H9 (cell line): ENCODE data around the gene ZNHIT2. TPM values are rescaled to one million over a fixed set of nuclear protein-coding genes. Genes with fewer than 3 reads are reported as not detected.

Source experiments
- DNase-seq: peaks from one replicate; pipeline ENCODE4 v3.0.0-alpha.2; 2017
- H2AFZ ChIP-seq: one replicate; pipeline ENCODE4 v1.6.1; 2013; ENCODE audit warnings: mild to moderate bottlenecking, low read length, control low read depth, moderate library complexity
- H2AK5ac ChIP-seq: 2 replicates; pipeline ENCODE4 v1.6.1; 2013; ENCODE audit warnings: low read length, control low read depth, mixed read lengths; ENCODE audit not compliant: insufficient read length
- H2BK120ac ChIP-seq: one replicate; pipeline ENCODE4 v1.6.1; 2013; ENCODE audit warnings: low read depth, mild to moderate bottlenecking, low read length, control low read depth, inconsistent platforms; ENCODE audit not compliant: poor library complexity, severe bottlenecking
- H2BK12ac ChIP-seq: 2 replicates; pipeline ENCODE4 v1.6.1; 2013; ENCODE audit warnings: low read length, control low read depth, mixed read lengths, low read depth; ENCODE audit not compliant: insufficient read length
- H2BK15ac ChIP-seq: 2 replicates; pipeline ENCODE4 v1.6.1; 2013; ENCODE audit warnings: low read depth, low read length, control low read depth
- H2BK20ac ChIP-seq: one replicate; pipeline ENCODE4 v1.6.1; 2013; ENCODE audit warnings: low read depth, mild to moderate bottlenecking, low read length, control low read depth, inconsistent platforms; ENCODE audit not compliant: poor library complexity, severe bottlenecking
- H2BK5ac ChIP-seq: 2 replicates; pipeline ENCODE4 v1.6.1; 2013; ENCODE audit warnings: low read length, control low read depth, mixed read lengths; ENCODE audit not compliant: insufficient read length
- H3K14ac ChIP-seq: 2 replicates; pipeline ENCODE4 v1.6.1; 2013; ENCODE audit warnings: low read length, control low read depth; ENCODE audit not compliant: insufficient read depth
- H3K18ac ChIP-seq: 2 replicates; pipeline ENCODE4 v1.6.1; 2013; ENCODE audit warnings: low read depth, mild to moderate bottlenecking, mixed read lengths, low read length, control low read depth; ENCODE audit not compliant: insufficient read length
- H3K23ac ChIP-seq: 2 replicates; pipeline ENCODE4 v1.6.1; 2013; ENCODE audit warnings: low read length, control low read depth, mixed read lengths, low read depth; ENCODE audit not compliant: insufficient read length
- H3K23me2 ChIP-seq: 2 replicates; pipeline ENCODE4 v1.6.1; 2013; ENCODE audit warnings: low read depth, mild to moderate bottlenecking, mixed read lengths, low read length, control low read depth; ENCODE audit not compliant: insufficient read length, poor library complexity, severe bottlenecking
- H3K27ac ChIP-seq: 2 replicates; pipeline ENCODE4 v1.5.1; 2013; ENCODE audit warnings: low read length, control low read depth, mixed read lengths, low read depth; ENCODE audit not compliant: insufficient read length
- H3K27me3 ChIP-seq: 2 replicates; pipeline ENCODE4 v1.6.1; 2013; ENCODE audit warnings: low read length, control low read depth, inconsistent platforms; ENCODE audit not compliant: insufficient read depth
- H3K4ac ChIP-seq: 2 replicates; pipeline ENCODE4 v1.6.1; 2013; ENCODE audit warnings: low read depth, mild to moderate bottlenecking, control low read depth, inconsistent platforms, low read length, moderate library complexity
- H3K4me1 ChIP-seq: 2 replicates; pipeline ENCODE4 v1.6.1; 2013; ENCODE audit warnings: low read length, control low read depth, inconsistent platforms; ENCODE audit not compliant: insufficient read depth
- H3K4me2 ChIP-seq: 2 replicates; pipeline ENCODE4 v1.6.1; 2013; ENCODE audit warnings: low read length, control low read depth, mixed read lengths; ENCODE audit not compliant: insufficient read length, insufficient read depth
- H3K56ac ChIP-seq: 2 replicates; pipeline ENCODE4 v1.6.1; 2013; ENCODE audit warnings: low read depth, mild to moderate bottlenecking, mixed read lengths, low read length, control low read depth; ENCODE audit not compliant: insufficient read length
- H3K79me1 ChIP-seq: 2 replicates; pipeline ENCODE4 v1.6.1; 2013; ENCODE audit warnings: low read depth, mild to moderate bottlenecking, moderate library complexity, low read length, control low read depth, inconsistent platforms; ENCODE audit not compliant: insufficient read depth, poor library complexity, severe bottlenecking
- H3K79me2 ChIP-seq: 2 replicates; pipeline ENCODE4 v1.6.1; 2013; ENCODE audit warnings: low read length, control low read depth, inconsistent platforms; ENCODE audit not compliant: insufficient read depth
- H3K9ac ChIP-seq: 2 replicates; pipeline ENCODE4 v1.6.1; 2013; ENCODE audit warnings: low read length, control low read depth, mixed read lengths; ENCODE audit not compliant: insufficient read length; ENCODE audit errors: extremely low read depth
- H3K9me3 ChIP-seq: one replicate; pipeline ENCODE4 v1.6.1; 2013; ENCODE audit warnings: low read depth, low read length, inconsistent platforms; ENCODE audit not compliant: control insufficient read depth
- H3T11ph ChIP-seq: one replicate; pipeline ENCODE4 v1.6.1; 2013; ENCODE audit warnings: mild to moderate bottlenecking, low read length, control low read depth, inconsistent platforms
- H4K20me1 ChIP-seq: one replicate; pipeline ENCODE4 v1.6.1; 2013; ENCODE audit not compliant: control insufficient read depth, insufficient read length, insufficient read depth
- H4K5ac ChIP-seq: 2 replicates; pipeline ENCODE4 v1.6.1; 2013; ENCODE audit warnings: low read depth, mild to moderate bottlenecking, mixed read lengths, low read length, control low read depth; ENCODE audit not compliant: insufficient read length
- H4K8ac ChIP-seq: replicated peaks from 2 replicates; pipeline ENCODE4 v1.6.1; 2013; ENCODE audit warnings: low read length, control low read depth, mixed read lengths, low read depth; ENCODE audit not compliant: insufficient read length
- H4K91ac ChIP-seq: 2 replicates; pipeline ENCODE4 v1.6.1; 2013; ENCODE audit warnings: low read depth, mild to moderate bottlenecking, moderate library complexity, mixed read lengths, low read length, control low read depth; ENCODE audit not compliant: insufficient read length
- H3K27ac Mint-ChIP-seq, 3 experiments: 2 replicates in 2 of 3; 3 replicates in 1 of 3; pipeline ENCODE4 v1.8.0; 2020 to 2021; ENCODE audit warnings: mixed read lengths in 3 of 3, mild to moderate bottlenecking in 1 of 3, moderate library complexity in 1 of 3
- H3K27me3 Mint-ChIP-seq: 2 replicates; pipeline ENCODE4 v1.8.0; 2021; ENCODE audit warnings: low read depth, mild to moderate bottlenecking, moderate library complexity, mixed read lengths
- H3K36me3 Mint-ChIP-seq, 3 experiments: 2 replicates in 2 of 3; 3 replicates in 1 of 3; pipeline ENCODE4 v1.8.0; 2020 to 2021; ENCODE audit warnings: low read depth in 3 of 3, mixed read lengths in 3 of 3; ENCODE audit not compliant: insufficient read depth in 1 of 3
- H3K4me1 Mint-ChIP-seq, 2 experiments: 2 replicates each; pipeline ENCODE4 v1.8.0; 2020; ENCODE audit warnings: mixed read lengths in 2 of 2
- H3K4me3 Mint-ChIP-seq, 2 experiments: 2 replicates in 1 of 2; 3 replicates in 1 of 2; pipeline ENCODE4 v1.8.0; 2020 to 2021; ENCODE audit warnings: mild to moderate bottlenecking in 2 of 2, mixed read lengths in 2 of 2, moderate library complexity in 1 of 2
- H3K9me3 Mint-ChIP-seq, 2 experiments: 2 replicates in 1 of 2; 3 replicates in 1 of 2; pipeline ENCODE4 v1.8.0; 2020; ENCODE audit warnings: mild to moderate bottlenecking in 2 of 2, mixed read lengths in 2 of 2, moderate library complexity in 1 of 2
- WGBS: extraction: QIAGEN DNeasy Blood & Tissue Kit; methylation state at CpG from one replicate; pipeline ENCODE4 v1.1.7; 2013; ENCODE audit warnings: missing lambda C conversion rate, low lambda C conversion rate, mixed read lengths; ENCODE audit not compliant: insufficient read length; ENCODE audit errors: extremely low coverage; 5-methylcytosine and 5-hydroxymethylcytosine counted together
- total RNA-seq: library from RNA; stranded (reverse); gene quantifications from 2 replicates; pipeline ENCODE4 v1.2.1, GENCODE V29; 2021
- TF ChIP-seq, protein P1 (sequence below): fragments of 200-600 bp; sonication (generic); conservative IDR thresholded peaks from 3 replicates; pipeline ENCODE4 v1.8.0; 2021; ENCODE audit warnings: antibody characterized with exemption, mild to moderate bottlenecking

The ZNHIT2 gene
- total RNA-seq, 1 experiment from 2014 or later: 18.3 TPM

GRCh38 chr11:65131895-65132237 lies 14.4 kb upstream of the ZNHIT2 start:
- Histone ChIP-seq H2BK15ac (no peak overlapping the region), H2BK12ac (no peak overlapping the region), H3K14ac (no peak overlapping the region), H3K23ac (no peak overlapping the region), H3K23me2 (peaks cover 14% of the 10 kb centered on the region), H3K79me2 (no peaks in the 10 kb centered on the region), H3K27me3 (no peaks in the 10 kb centered on the region), H3K56ac (no peak overlapping the region), H2AFZ (no peak overlapping the region), H3K4me1 (no peaks in the 10 kb centered on the region), H2BK20ac (no peak overlapping the region), H2BK5ac (no peak overlapping the region), H3K9me3 (no peaks in the 10 kb centered on the region), H2AK5ac (no peak overlapping the region), H4K91ac (no peak overlapping the region), H4K8ac (no peak overlapping the region), H3K4ac (no peak overlapping the region), H4K20me1 (no peaks in the 10 kb centered on the region), H4K5ac (no peak overlapping the region), H3K9ac (no peak overlapping the region), H3K79me1 (no peaks in the 10 kb centered on the region), H3K18ac (no peak overlapping the region), H3K27ac (no peak overlapping the region), H2BK120ac (no peak overlapping the region), H3T11ph (no peak overlapping the region), H3K4me2 (no peak overlapping the region)
- Mint-ChIP-seq H3K9me3 (no peaks in the 10 kb centered on the region; a peak in 1 of 5 replicates), H3K4me3 (no peak overlapping the region; a peak in 1 of 5 replicates), H3K4me1 (peaks cover 19 to 23% of the 10 kb centered on the region in 2 experiments), H3K36me3 (peaks cover 7 to 41% (median 37%) of the 10 kb centered on the region in 3 experiments; a peak in 6 of 7 replicates), H3K27me3 (no peaks in the 10 kb centered on the region), H3K27ac (peak overlapping the region in 1 of 3 experiments; percentile 83; a peak in 1 of 7 replicates)
- WGBS: no CpG with 5 or more reads among the region's 6 CpGs
- DNase-seq: no peak
- TF ChIP-seq, protein P1, sequence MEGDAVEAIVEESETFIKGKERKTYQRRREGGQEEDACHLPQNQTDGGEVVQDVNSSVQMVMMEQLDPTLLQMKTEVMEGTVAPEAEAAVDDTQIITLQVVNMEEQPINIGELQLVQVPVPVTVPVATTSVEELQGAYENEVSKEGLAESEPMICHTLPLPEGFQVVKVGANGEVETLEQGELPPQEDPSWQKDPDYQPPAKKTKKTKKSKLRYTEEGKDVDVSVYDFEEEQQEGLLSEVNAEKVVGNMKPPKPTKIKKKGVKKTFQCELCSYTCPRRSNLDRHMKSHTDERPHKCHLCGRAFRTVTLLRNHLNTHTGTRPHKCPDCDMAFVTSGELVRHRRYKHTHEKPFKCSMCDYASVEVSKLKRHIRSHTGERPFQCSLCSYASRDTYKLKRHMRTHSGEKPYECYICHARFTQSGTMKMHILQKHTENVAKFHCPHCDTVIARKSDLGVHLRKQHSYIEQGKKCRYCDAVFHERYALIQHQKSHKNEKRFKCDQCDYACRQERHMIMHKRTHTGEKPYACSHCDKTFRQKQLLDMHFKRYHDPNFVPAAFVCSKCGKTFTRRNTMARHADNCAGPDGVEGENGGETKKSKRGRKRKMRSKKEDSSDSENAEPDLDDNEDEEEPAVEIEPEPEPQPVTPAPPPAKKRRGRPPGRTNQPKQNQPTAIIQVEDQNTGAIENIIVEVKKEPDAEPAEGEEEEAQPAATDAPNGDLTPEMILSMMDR: no peak
